EH (cell line): ENCODE data around the gene COX20.
"Not testable (repeated sequence)": the region's sequence is repeated elsewhere in the genome, so short reads cannot be mapped to it uniquely, and the experiment has no call there.

Source experiments
- DNase-seq: peaks from one replicate; pipeline ENCODE4 v3.0.0-alpha.2; 2015; ENCODE audit warnings: low read depth

COX20 gene

DNA sequence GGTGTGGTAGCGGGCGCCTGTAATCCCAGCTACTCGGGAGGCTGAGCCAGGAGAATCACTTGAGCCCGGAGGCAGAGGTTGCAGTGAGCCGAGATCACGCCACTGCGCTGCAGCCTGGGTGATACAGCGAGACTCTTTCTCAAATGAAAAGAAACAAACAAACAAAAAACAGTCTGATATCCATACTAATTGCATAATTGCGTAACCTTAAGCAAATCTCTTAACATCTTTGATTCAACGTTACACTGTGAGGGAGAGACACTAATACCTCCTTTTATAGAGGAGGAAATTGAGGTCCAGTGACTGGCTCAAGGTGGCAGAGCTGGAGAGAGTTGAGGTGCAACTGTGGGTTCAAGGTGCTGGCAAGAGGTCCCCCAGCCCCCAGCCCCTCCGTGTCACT is 12.6 kb upstream of the COX20 start:
- DNase-seq = no peak

- DNase-seq = peak; percentile 44
These were observed 8.7 kb upstream of the COX20 start for GRCh38 chr1:244826712-244827111.

GRCh38 chr1:244830639-244831038 is 4.8 kb upstream of the COX20 start:
- DNase-seq = peak; percentile 20

DNA sequence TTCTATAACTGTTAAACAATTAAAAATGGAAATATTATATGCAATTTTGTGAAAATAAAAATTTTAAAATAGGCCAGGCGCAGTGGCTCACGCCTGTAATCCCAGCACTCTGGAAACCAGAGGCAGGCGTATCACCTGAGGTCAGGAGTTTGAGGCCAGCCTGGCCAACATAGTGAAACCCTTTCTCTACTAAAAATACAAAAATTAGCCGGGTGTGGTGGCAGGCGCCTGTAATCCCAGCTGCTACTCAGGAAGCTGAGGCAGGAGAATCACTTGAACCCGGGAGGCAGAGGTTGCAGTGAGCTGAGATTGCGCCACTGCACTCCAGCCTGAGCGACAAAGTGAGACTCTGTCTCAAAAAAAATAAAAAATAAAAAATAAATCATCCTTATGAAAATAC is 2.2 kb upstream of the COX20 start:
- not testable (repeated sequence) for DNase-seq

DNA sequence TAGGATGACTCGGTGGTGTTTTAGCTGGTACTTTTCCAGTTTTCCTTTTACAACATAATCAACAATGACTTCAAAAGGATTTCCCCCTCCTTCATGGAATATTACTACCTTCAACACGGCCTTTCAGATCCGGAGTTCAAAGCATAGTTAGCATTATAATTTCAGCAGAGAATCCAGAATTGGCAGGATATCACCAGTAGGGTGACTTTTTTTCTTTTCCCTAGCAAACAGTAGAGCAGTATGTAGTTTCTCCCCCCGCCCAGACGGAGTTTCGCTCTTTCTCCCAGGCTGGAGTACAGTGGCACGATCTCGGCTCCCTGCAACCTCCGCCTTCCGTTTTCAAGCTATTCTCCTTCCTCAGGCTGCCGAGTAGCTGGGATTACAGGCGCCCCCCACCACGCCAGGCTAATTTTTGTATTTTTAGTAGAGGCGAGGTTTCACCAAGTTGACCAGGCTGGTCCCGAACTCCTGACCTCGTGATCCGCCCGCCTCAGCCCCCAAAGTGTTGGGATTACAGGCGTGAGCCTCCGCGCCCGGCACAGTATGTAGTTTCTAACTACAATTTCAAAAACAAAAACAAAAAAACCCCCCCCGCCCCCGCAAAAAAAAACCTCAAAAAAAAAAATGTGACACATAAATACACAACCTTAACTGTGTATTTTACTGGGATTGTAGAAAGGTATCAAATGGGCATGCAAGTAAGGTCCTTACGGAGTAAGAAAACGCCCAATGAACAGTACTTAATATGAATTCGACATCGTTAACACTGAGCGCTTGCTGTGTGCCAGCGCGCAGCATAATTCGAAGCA is 1.5 kb upstream of the COX20 start:
- peak; percentile 80 for DNase-seq

DNA sequence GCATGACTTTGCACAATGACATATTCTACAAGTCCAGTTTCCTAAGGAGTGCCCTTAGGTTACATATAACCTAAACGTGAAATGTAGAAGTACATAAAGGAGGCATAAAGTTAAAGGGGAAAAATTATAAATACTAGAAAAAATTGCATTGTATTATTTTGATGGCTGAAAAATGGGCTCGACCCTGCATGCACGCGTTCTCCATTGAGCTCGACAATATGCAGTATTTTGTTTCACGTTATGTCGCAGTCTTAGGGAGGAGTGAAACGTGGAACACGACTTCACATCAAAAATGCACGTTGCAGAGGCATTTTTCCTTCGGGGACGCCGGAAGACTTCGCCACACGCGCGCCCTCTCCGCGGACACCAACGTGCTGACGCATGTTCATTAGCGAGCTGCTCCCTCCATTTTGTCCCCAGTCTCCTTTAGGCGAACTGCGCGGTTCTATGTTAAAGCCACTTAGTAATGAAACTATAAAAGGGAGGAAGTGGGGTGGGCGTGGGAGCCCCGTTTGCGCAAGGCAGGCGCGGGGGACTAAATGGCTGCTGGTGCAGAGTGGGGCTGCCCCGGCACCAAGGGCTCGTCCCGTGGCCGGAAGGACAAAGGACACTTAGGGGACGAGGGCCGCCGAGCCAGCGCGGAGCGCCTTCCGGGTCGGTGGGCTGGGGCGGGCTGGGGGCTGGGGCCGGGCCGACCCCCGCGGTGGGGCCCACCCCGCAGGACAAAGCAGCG is 749 bp upstream of the COX20 start:
- DNase-seq = peak; percentile 96

- peak; percentile 56 for DNase-seq
These were observed 670 bp downstream of the COX20 start for GRCh38 chr1:244836135-244836521.

DNA sequence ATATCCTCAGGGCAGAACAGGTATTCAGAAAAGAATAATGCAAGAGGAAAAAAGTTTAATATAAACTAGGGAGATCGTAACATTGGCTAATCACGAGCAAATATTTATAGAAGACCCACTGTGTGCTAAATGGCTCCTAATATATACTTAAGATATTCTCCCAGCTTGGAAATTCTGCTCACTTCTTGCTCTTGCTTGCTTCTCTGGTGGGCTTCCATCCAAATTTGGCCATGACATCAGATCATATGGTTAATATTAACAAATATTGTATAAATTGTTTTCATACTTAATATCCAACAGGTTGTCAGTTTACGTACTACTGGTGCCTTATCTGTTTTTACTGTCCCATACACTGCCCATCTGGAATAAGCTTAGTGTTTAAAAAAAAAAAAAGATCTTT is 1.1 kb downstream of the COX20 start:
- DNase-seq = peak; percentile 19

DNA sequence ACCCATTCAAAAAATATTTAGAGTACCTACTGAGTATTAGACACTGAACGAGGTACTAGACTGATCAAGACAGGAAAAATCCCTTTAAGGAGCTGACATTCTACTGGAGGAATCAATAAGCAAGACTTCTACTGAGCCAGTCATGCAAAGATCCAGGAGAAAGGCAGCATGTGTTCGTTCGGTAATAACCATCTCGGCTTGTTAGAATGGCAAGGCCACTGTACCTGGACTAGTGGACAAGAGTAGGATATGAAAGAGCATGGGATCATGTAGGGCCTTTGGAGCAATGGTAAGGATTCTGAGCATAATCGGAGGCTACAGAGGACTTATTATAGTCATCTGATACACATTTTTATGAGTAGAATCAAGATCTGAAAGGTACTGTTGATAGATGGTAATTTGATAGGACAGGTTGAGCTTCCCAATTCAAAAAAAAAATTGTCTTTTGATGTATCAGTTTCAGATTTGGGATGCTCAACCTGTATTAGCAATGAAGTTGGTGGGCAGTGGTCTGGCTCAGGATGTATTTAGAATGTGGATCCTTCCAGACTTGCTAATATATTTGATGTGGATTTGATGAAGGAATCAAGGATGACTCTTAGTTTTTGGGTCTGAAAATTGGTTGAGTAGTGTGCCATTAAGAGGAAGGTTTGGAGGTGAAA is 2.3 kb downstream of the COX20 start:
- DNase-seq = no peak

- DNase-seq = peak; percentile 48
These were observed 4.2 kb downstream of the COX20 start for GRCh38 chr1:244839656-244840055.

DNA sequence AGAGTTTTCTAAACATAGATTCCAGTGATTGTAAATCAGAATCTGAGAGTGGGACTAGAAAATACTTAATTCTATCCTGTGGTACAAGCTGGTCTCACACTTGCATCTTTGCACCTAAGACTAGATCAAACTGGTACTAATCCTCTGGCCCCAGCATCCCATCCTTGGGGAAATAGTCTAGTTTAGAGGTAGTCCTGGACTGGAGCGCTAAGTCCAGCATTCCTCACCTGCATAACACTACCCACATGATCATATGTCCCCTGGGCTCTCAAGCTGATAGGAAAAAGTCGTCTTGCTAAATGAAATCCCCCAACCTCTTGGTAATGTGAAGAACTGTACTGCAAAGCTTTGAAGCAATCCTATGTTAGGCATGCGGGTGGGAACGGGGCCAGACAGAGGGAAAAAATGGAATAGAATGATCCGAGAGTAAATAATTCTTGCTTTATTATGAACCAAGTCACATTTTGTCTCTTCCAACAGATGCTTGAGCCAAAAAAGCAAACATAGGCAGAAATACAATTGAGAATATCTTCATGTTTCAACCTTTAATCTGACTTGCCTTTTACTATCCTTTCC is 4.8 kb downstream of the COX20 start:
- DNase-seq = no peak

- DNase-seq = no peak
These were observed 5.9 kb downstream of the COX20 start for GRCh38 chr1:244841273-244841927.

DNA sequence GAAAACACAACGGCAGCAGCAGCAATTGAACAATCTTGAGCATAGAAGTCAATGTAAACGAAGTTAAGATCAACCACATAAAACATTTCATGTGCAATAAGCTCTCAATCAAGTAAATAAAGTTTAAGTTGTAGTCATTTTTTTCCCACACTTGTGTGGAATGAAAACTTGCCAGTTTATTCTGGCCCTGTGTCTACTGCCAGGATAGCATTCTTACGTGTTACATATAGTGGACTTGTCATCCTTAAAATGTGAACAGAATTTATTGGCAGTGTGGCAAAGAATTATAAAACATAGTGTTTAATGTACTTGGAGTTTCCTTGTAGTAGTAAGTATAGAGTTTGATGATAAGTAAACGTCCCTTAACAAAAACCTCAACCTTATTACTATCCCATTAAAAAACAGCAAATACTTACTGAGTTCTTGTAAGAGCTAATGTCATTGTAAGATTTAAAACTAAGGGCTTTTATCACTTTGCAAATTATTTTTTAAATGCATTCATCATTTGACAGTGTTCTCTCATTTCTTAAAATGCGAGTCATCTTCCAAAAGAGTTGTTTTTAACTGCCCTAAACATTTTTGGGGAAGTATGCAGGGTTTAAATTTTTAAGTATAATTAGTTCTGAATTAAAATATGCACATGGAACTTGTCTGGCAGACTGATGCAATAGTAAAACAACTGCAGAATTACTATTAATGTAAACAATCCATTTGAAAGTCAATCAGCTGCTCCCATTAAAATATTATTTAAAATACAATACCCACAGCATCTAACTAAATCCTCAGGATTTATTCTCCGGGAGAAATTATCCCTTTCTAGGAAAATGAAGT is 7.9 kb downstream of the COX20 start:
- DNase-seq = peak; percentile 66

GRCh38 chr1:244844155-244845121 is 9.0 kb downstream of the COX20 start:
- no peak for DNase-seq

- no peak for DNase-seq
These were observed 11.2 kb downstream of the COX20 start for GRCh38 chr1:244846653-244847052.

DNA sequence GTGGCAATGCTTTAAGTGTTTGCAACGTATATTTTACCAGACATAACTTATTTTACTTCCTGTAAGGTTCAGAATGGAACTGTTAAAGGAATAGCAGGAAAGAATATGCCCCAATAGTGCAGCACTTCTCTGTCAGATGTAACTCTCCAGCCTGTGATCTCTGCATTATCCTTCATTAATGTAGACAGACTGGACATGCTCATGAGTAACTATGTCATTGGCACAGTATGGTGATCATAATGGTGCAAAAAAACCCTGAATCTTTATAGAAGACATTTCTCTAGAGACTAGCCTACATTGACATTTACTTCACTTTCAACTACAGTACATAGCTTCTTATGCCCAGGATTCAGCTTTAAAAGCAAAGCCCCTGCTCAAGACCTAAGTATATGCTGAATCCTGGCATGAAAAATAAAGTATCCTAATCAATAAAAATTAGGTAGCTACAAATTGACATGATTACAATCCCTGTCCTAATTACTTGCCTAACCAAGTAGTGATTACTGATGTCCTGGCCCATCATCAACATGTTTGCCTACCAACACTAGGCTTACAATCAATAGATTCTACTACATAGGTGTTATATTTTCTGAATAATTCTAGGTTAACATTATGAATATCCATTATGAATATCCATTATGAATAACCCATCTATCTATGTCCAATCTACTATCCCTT is 13.9 kb downstream of the COX20 start:
- no peak for DNase-seq

DNA sequence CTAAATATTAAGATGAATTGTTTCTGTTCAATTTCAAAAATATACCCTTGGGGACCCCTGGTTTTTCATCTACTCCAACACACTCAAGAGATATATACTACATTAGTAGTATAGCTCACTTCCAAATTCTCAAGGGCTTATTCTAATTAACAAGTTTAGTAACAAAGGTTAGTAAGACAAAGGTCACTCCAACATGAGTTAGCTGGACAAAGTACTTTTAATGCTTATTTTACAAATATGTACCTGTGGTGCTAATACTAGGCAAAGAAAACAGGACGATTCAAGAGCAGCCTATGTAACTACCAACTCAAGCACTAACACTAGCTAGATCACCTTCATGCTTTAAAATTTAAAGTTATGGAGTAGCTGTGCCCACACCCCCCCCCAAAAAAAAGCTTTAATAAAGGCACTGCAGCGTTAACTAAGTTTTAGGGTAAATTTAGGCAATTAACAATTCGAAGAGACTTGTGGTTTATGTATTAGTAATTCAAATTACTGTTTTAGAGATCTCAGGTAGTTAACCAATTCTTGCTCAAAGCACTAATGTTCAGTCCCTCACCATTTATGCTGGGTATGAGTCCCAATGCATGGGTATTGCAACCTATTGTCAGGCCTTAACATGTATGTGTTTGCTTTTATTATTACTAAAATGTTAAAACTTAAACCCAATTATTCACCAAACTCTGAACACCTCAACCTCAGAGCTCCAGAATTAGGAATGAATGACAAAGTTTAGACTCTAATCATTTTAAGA is 14.8 kb downstream of the COX20 start:
- no peak for DNase-seq

DNA sequence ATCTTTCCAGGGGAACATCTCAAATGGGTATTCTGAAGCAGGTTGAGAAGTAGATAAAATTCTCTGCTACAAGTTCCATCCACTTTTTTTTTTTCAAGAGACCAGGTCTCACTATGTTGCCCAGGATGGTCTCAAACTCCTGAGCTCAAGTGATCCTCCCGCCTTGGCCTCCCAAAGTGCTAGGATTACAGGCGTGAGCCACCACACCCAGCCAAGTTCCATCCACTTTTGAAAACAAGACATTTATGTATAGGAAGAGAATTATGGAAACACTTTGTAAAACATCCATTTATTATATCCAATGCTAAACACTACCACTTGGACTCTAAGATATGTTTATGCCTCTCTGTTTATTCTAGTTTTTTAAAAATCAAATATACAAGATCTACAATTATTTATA is 15.4 kb downstream of the COX20 start:
- no peak for DNase-seq
